K562 (cell line): ENCODE measurements around the gene YBEY. TPM values are rescaled to one million over a fixed set of nuclear protein-coding genes. Genes with fewer than 3 reads are reported as not detected.
A peak's percentile ranks its signal among the peaks of the same experiment; 100 is the strongest.

Source experiments
- DDX20 ChIP-seq: fragments of 450-650 bp; IDR thresholded peaks from 2 replicates; pipeline ENCODE4 v1.6.1; 2016; ENCODE audit warnings: missing genetic modification characterization, low read depth, mild to moderate bottlenecking, missing compliant biosample characterization, moderate library complexity
- HMG20B ChIP-seq: fragments of 250-450 bp; sonication (Bioruptor Pico); IDR thresholded peaks from 2 replicates; pipeline ENCODE4 v1.5.0; 2021; ENCODE audit warnings: mild to moderate bottlenecking
- MTF1 ChIP-seq: fragments of 250-450 bp; sonication (Bioruptor Pico); IDR thresholded peaks from 2 replicates; pipeline ENCODE4 v1.9.0; 2021; ENCODE audit warnings: moderate library complexity, mild to moderate bottlenecking, inconsistent platforms, borderline replicate concordance
- ZNF778 ChIP-seq: fragments of 450-650 bp; formaldehyde crosslinking; IDR thresholded peaks from 2 replicates; pipeline ENCODE4 v1.4.0; 2020; ENCODE audit warnings: mild to moderate bottlenecking, moderate library complexity
- polyA plus RNA-seq, 8 experiments: library from polyadenylated mRNA; depleted of rRNA in 4 of 8; stranded (reverse) in 5 of 8; unstranded in 3 of 8; fragments of >200 nt; fragmentation: Nextera tagmentation in 2 of 8; fragmentation: Illumina TruSeq in 1 of 8; extraction: Ambion mirVana in 2 of 8; extraction: Trizol in 1 of 8; gene quantifications; 2 replicates each; pipeline versions ENCODE4 v1.2.1 to v1.2.3, GENCODE V29; 2011 to 2014; ENCODE audit warnings: inconsistent platforms in 1 of 8, missing spikeins in 1 of 8
- total RNA-seq, 7 experiments: library from RNA; depleted of rRNA in 6 of 7; stranded (reverse); fragments of >200 nt in 6 of 7; fragmentation: Illumina TruSeq in 2 of 7; extraction: Trizol in 2 of 7; gene quantifications; 2 replicates each; pipeline versions ENCODE4 v1.2.1 to v1.2.3, GENCODE V29; 2011 to 2021; ENCODE audit warnings: low replicate concordance in 1 of 7
- TF ChIP-seq, protein P1 (sequence below): fragments of 450-650 bp; IDR thresholded peaks from 2 replicates; pipeline ENCODE4 v1.6.1; 2016; ENCODE audit warnings: borderline replicate concordance
- TF ChIP-seq, protein P2 (sequence below), 2 experiments: fragments of 450-650 bp; formaldehyde crosslinking in 1 of 2; IDR thresholded peaks; 2 replicates each; pipeline versions ENCODE4 v1.4.0 to v1.6.1; 2014 to 2020; ENCODE audit warnings: mild to moderate bottlenecking in 2 of 2, borderline replicate concordance in 1 of 2, low read depth in 1 of 2
- TF ChIP-seq, protein P3 (sequence below): fragments of 450-650 bp; formaldehyde crosslinking; IDR thresholded peaks from 2 replicates; pipeline ENCODE4 v1.4.0; 2020; ENCODE audit warnings: mild to moderate bottlenecking, moderate library complexity
- TF ChIP-seq, protein P4 (sequence below): fragments of 250-450 bp; sonication (Bioruptor Pico); IDR thresholded peaks from 2 replicates; pipeline ENCODE4 v1.4.0; 2020; ENCODE audit warnings: mild to moderate bottlenecking
- TF ChIP-seq, protein P5 (sequence below): sonication (generic); formaldehyde crosslinking; IDR thresholded peaks from 2 replicates; pipeline ENCODE4 v1.4.0; 2020; ENCODE audit warnings: mild to moderate bottlenecking, missing genetic modification reagents

YBEY gene
- total and polyA plus RNA-seq, 9 of the 15 experiments (the other 6 are each of a cell fraction or from before 2014, with no cell fraction given): 6.4 to 28.0 (median 12.4) TPM

DNA sequence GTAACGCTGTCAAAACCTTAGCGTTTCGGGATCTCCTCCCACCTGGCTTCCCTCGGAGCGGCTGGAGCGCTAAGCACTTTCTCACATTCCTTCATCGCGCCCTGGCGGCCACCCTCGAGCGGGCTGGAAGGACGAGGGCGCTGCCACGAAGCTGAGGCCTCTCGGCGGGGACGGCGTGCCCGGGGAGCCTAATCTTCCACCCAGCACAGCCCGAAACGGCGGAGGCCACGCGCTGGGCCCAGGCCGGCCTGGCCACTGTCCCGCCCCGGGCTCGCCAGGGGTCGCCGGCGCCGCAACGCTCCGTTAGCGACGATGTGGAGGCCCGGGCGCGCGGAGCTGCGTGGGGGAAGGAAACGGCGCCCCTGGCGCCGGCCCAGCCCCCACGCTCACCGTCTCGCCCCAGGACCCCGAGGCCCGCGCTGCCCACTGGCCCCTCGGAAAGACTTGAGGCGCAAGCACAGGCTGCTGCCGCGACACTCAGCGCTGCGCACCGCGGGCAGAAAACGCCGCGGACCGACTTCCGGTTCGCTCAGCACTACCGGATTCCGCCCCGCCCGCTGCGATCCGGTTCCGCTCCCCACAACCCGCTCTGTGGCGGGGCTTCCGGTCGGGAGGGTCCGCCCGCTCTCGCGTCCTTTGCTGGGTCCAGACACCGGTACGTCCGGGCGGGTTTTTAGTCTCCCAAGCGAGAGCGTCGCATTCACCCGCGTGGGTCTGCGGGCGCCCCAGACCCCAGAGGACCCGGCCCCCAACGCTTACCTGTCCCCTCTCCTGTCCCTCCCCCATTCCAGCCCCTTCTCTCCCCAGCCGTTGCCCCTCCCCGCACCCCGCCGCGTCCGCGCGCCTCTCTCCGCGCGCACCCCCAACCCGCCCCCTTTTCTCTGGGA lies at the start of gene YBEY (continued):
- TF ChIP-seq MTF1 (CRISPR knock-in tag) (no peak), DDX20 (tag) (no peak), HMG20B (CRISPR knock-in tag) (no peak), ZNF778 (CRISPR knock-in tag) (no peak)
- TF ChIP-seq, protein P1, sequence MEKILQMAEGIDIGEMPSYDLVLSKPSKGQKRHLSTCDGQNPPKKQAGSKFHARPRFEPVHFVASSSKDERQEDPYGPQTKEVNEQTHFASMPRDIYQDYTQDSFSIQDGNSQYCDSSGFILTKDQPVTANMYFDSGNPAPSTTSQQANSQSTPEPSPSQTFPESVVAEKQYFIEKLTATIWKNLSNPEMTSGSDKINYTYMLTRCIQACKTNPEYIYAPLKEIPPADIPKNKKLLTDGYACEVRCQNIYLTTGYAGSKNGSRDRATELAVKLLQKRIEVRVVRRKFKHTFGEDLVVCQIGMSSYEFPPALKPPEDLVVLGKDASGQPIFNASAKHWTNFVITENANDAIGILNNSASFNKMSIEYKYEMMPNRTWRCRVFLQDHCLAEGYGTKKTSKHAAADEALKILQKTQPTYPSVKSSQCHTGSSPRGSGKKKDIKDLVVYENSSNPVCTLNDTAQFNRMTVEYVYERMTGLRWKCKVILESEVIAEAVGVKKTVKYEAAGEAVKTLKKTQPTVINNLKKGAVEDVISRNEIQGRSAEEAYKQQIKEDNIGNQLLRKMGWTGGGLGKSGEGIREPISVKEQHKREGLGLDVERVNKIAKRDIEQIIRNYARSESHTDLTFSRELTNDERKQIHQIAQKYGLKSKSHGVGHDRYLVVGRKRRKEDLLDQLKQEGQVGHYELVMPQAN: peak; percentile 86
- TF ChIP-seq, protein P2, sequence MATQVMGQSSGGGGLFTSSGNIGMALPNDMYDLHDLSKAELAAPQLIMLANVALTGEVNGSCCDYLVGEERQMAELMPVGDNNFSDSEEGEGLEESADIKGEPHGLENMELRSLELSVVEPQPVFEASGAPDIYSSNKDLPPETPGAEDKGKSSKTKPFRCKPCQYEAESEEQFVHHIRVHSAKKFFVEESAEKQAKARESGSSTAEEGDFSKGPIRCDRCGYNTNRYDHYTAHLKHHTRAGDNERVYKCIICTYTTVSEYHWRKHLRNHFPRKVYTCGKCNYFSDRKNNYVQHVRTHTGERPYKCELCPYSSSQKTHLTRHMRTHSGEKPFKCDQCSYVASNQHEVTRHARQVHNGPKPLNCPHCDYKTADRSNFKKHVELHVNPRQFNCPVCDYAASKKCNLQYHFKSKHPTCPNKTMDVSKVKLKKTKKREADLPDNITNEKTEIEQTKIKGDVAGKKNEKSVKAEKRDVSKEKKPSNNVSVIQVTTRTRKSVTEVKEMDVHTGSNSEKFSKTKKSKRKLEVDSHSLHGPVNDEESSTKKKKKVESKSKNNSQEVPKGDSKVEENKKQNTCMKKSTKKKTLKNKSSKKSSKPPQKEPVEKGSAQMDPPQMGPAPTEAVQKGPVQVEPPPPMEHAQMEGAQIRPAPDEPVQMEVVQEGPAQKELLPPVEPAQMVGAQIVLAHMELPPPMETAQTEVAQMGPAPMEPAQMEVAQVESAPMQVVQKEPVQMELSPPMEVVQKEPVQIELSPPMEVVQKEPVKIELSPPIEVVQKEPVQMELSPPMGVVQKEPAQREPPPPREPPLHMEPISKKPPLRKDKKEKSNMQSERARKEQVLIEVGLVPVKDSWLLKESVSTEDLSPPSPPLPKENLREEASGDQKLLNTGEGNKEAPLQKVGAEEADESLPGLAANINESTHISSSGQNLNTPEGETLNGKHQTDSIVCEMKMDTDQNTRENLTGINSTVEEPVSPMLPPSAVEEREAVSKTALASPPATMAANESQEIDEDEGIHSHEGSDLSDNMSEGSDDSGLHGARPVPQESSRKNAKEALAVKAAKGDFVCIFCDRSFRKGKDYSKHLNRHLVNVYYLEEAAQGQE (IDR thresholded peaks at IDR 0.05; ENCODE audit: borderline replicate concordance): 0 out of 2 replicates have a peak, but pooled peaks have one; percentile 16
- TF ChIP-seq, protein P2 (CRISPR knock-in tag; IDR thresholded peaks at IDR 0.05; ENCODE audit: low read depth): peak; percentile 70; the same call in 1 of the 2 replicates
- TF ChIP-seq, protein P3, sequence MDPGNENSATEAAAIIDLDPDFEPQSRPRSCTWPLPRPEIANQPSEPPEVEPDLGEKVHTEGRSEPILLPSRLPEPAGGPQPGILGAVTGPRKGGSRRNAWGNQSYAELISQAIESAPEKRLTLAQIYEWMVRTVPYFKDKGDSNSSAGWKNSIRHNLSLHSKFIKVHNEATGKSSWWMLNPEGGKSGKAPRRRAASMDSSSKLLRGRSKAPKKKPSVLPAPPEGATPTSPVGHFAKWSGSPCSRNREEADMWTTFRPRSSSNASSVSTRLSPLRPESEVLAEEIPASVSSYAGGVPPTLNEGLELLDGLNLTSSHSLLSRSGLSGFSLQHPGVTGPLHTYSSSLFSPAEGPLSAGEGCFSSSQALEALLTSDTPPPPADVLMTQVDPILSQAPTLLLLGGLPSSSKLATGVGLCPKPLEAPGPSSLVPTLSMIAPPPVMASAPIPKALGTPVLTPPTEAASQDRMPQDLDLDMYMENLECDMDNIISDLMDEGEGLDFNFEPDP (CRISPR knock-in tag): no peak
- TF ChIP-seq, protein P4, sequence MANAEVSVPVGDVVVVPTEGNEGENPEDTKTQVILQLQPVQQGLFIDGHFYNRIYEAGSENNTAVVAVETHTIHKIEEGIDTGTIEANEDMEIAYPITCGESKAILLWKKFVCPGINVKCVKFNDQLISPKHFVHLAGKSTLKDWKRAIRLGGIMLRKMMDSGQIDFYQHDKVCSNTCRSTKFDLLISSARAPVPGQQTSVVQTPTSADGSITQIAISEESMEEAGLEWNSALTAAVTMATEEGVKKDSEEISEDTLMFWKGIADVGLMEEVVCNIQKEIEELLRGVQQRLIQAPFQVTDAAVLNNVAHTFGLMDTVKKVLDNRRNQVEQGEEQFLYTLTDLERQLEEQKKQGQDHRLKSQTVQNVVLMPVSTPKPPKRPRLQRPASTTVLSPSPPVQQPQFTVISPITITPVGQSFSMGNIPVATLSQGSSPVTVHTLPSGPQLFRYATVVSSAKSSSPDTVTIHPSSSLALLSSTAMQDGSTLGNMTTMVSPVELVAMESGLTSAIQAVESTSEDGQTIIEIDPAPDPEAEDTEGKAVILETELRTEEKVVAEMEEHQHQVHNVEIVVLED: peak; percentile 53
- TF ChIP-seq, protein P5, sequence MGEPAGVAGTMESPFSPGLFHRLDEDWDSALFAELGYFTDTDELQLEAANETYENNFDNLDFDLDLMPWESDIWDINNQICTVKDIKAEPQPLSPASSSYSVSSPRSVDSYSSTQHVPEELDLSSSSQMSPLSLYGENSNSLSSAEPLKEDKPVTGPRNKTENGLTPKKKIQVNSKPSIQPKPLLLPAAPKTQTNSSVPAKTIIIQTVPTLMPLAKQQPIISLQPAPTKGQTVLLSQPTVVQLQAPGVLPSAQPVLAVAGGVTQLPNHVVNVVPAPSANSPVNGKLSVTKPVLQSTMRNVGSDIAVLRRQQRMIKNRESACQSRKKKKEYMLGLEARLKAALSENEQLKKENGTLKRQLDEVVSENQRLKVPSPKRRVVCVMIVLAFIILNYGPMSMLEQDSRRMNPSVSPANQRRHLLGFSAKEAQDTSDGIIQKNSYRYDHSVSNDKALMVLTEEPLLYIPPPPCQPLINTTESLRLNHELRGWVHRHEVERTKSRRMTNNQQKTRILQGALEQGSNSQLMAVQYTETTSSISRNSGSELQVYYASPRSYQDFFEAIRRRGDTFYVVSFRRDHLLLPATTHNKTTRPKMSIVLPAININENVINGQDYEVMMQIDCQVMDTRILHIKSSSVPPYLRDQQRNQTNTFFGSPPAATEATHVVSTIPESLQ (CRISPR knock-in tag): no peak
